HCT116 (cell line): ENCODE results near the gene THSD1. TPM values are rescaled to one million over a fixed set of nuclear protein-coding genes. Genes with fewer than 3 reads are reported as not detected.
"Not testable (repeated sequence)": the region's sequence is repeated elsewhere in the genome, so short reads cannot be mapped to it uniquely, and the experiment has no call there.

Experiments
- ATAC-seq: fragments of 200-7000 bp; cut with Tn5 transposase; 2 replicates; pipeline ENCODE4 v1.9.1; 2020; ENCODE audit warnings: mild to moderate bottlenecking, moderate library complexity
- BruUV-seq: library from RNA; stranded (reverse); fragments of 400-500 nt; replicated peaks from 2 replicates; lab custom pipeline; 2021; lab: Mats Ljungman, UMichigan
- CTCF ChIA-PET: fragments of 300-600 bp; sonication (Branson Sonifier 250); formaldehyde crosslinking; loops from one replicate; lab custom pipeline; 2021; ENCODE audit warnings: antibody characterized with exemption; lab: Charles Lee
- POLR2A ChIA-PET: fragments of 300-600, 350-600 bp; sonication (Branson Sonifier 250); formaldehyde crosslinking; loops from one replicate; lab custom pipeline; 2021; ENCODE audit warnings: antibody characterized with exemption; lab: Charles Lee
- RAD21 ChIA-PET, 2 experiments: fragments of 300-600 bp; sonication (Branson Sonifier 250); formaldehyde crosslinking; loops; one replicate each; lab custom pipeline; 2023; ENCODE audit warnings: low total read pairs in 2 of 2; ENCODE audit not compliant: uncharacterized antibody in 2 of 2, unreplicated experiment in 2 of 2, low non-redundant PET in 1 of 2; lab: Charles Lee
- DNase-seq: peaks from one replicate; pipeline ENCODE4 v3.0.0-alpha.2; 2010; ENCODE audit warnings: low read depth, low spot score
- H2AFZ ChIP-seq: fragments of 200-600 bp; shearing (Covaris generic), sonication (generic); 2 replicates; pipeline ENCODE4 v1.6.1; 2017; ENCODE audit warnings: low read depth, mixed run types, mixed read lengths, antibody characterized with exemption, low read length; ENCODE audit not compliant: poor library complexity, severe bottlenecking
- H3K27ac ChIP-seq: 2 replicates; pipeline ENCODE4 v1.5.1; 2012; ENCODE audit warnings: low read depth, low read length
- H3K27me3 ChIP-seq: fragments of 200-600 bp; sonication (generic); 2 replicates; pipeline ENCODE4 v1.6.1; 2016; ENCODE audit warnings: mixed run types, low read length, mixed read lengths; ENCODE audit not compliant: insufficient read depth
- H3K36me3 ChIP-seq, 2 experiments: fragments of 200-500 bp in 1 of 2; fragments of 200-600 bp in 1 of 2; sonication (Bioruptor generic) in 1 of 2; sonication (generic) in 1 of 2; 2 replicates each; pipeline versions ENCODE4 v1.5.1 to v1.6.1; 2014 to 2016; ENCODE audit warnings: low read length in 2 of 2, inconsistent platforms in 1 of 2, mixed read lengths in 1 of 2, mixed run types in 1 of 2; ENCODE audit not compliant: insufficient read depth in 2 of 2, control insufficient read depth in 1 of 2
- H3K4me1 ChIP-seq, 2 experiments: fragments of 200-600 bp in 1 of 2; sonication (generic) in 1 of 2; 2 replicates each; pipeline versions ENCODE4 v1.5.1 to v1.6.1; 2012 to 2017; ENCODE audit warnings: low read length in 2 of 2, inconsistent platforms in 1 of 2, mild to moderate bottlenecking in 1 of 2, mixed read lengths in 1 of 2, mixed run types in 1 of 2, moderate library complexity in 1 of 2; ENCODE audit not compliant: insufficient read depth in 2 of 2, control insufficient read depth in 1 of 2
- H3K4me2 ChIP-seq: fragments of 200-600 bp; sonication (generic); 2 replicates; pipeline ENCODE4 v1.6.1; 2017; ENCODE audit warnings: mixed run types, low read length, mixed read lengths
- H3K4me3 ChIP-seq, 2 experiments: fragments of 200-600 bp in 1 of 2; sonication (generic) in 1 of 2; replicated peaks in 1 of 2; 2 replicates each; pipeline ENCODE4 v1.5.1; 2011 to 2016; ENCODE audit warnings: low read length in 2 of 2, control low read depth in 1 of 2, low read depth in 1 of 2, mild to moderate bottlenecking in 1 of 2, mixed read lengths in 1 of 2, mixed run types in 1 of 2
- H3K79me2 ChIP-seq: fragments of 200-600 bp; sonication (generic); 2 replicates; pipeline ENCODE4 v1.6.1; 2017; ENCODE audit warnings: mild to moderate bottlenecking, mixed run types, low read length, moderate library complexity, mixed read lengths; ENCODE audit not compliant: insufficient read depth
- H3K9ac ChIP-seq: fragments of 200-600 bp; sonication (generic); 2 replicates; pipeline ENCODE4 v1.6.1; 2016; ENCODE audit warnings: low read length, mixed read lengths
- H3K9me2 ChIP-seq: fragments of 200-600 bp; sonication (generic), shearing (Covaris generic); 2 replicates; pipeline ENCODE4 v1.6.1; 2017; ENCODE audit warnings: mixed run types, mild to moderate bottlenecking, moderate library complexity; ENCODE audit not compliant: insufficient read depth
- H3K9me3 ChIP-seq, 2 experiments: fragments of 200-500 bp in 1 of 2; fragments of 200-600 bp in 1 of 2; sonication (Bioruptor generic) in 1 of 2; sonication (generic) in 1 of 2; 2 replicates each; pipeline ENCODE4 v1.6.1; 2014 to 2017; ENCODE audit warnings: low read length in 2 of 2, mixed read lengths in 2 of 2, inconsistent platforms in 1 of 2, low read depth in 1 of 2, mild to moderate bottlenecking in 1 of 2, mixed run types in 1 of 2, moderate library complexity in 1 of 2; ENCODE audit not compliant: control insufficient read depth in 1 of 2, insufficient read depth in 1 of 2
- H4K20me1 ChIP-seq: fragments of 200-600 bp; sonication (generic), shearing (Covaris generic); 2 replicates; pipeline ENCODE4 v1.6.1; 2017; ENCODE audit warnings: mixed run types, mild to moderate bottlenecking, moderate library complexity; ENCODE audit not compliant: insufficient read depth
- EZH2 ChIP-seq: fragments of 200-600 bp; sonication (generic); IDR thresholded peaks from 2 replicates; pipeline ENCODE4 v1.6.1; 2017; ENCODE audit warnings: antibody characterized with exemption, mixed run types
- ZFX ChIP-seq: fragments of 450-650 bp; IDR thresholded peaks from 2 replicates; pipeline ENCODE4 v1.6.1; 2017
- intact Hi-C: fragments of 100-400 bp; cut with micrococcal nuclease; formaldehyde crosslinking; loops from 2 replicates; pipeline ENCODE4 v1.10.0; 2022
- total RNA-seq: library from RNA; stranded (reverse); gene quantifications from one replicate; pipeline ENCODE4 v1.2.1, GENCODE V29; 2021; ENCODE audit not compliant: unreplicated experiment
- TF ChIP-seq, protein P1 (sequence below): IDR thresholded peaks from 2 replicates; pipeline ENCODE4 v1.6.1; 2012; ENCODE audit warnings: low read depth
- TF ChIP-seq, protein P2 (sequence below): IDR thresholded peaks from 2 replicates; pipeline ENCODE4 v1.6.1; 2011; ENCODE audit warnings: mild to moderate bottlenecking, low read length, moderate library complexity; ENCODE audit not compliant: insufficient replicate concordance; ENCODE audit errors: extremely low read depth

Gene THSD1
- total RNA-seq, 1 experiment from 2014 or later: 0.76 TPM

DNA sequence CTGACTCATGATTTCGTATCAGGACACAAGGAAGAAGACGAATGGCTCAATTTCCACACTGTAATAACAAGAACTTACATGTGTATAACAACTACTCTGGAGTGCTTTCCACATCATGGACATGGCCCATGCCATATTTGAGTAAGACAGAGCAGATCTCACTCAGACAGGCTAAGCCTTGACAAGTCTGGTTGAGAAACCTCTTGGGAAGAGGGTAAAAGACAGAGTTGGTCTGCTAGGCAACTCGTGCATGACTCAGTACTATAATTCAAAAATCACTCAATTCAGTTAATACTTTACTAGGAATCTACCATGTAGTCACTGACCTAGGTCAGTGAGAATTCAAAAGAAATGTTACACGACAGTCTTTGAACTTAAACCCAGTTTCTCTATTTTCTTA lies 5.7 kb upstream of the THSD1 start (continued):
- TF ChIP-seq, protein P1, sequence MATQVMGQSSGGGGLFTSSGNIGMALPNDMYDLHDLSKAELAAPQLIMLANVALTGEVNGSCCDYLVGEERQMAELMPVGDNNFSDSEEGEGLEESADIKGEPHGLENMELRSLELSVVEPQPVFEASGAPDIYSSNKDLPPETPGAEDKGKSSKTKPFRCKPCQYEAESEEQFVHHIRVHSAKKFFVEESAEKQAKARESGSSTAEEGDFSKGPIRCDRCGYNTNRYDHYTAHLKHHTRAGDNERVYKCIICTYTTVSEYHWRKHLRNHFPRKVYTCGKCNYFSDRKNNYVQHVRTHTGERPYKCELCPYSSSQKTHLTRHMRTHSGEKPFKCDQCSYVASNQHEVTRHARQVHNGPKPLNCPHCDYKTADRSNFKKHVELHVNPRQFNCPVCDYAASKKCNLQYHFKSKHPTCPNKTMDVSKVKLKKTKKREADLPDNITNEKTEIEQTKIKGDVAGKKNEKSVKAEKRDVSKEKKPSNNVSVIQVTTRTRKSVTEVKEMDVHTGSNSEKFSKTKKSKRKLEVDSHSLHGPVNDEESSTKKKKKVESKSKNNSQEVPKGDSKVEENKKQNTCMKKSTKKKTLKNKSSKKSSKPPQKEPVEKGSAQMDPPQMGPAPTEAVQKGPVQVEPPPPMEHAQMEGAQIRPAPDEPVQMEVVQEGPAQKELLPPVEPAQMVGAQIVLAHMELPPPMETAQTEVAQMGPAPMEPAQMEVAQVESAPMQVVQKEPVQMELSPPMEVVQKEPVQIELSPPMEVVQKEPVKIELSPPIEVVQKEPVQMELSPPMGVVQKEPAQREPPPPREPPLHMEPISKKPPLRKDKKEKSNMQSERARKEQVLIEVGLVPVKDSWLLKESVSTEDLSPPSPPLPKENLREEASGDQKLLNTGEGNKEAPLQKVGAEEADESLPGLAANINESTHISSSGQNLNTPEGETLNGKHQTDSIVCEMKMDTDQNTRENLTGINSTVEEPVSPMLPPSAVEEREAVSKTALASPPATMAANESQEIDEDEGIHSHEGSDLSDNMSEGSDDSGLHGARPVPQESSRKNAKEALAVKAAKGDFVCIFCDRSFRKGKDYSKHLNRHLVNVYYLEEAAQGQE: no peak
- TF ChIP-seq, protein P2, sequence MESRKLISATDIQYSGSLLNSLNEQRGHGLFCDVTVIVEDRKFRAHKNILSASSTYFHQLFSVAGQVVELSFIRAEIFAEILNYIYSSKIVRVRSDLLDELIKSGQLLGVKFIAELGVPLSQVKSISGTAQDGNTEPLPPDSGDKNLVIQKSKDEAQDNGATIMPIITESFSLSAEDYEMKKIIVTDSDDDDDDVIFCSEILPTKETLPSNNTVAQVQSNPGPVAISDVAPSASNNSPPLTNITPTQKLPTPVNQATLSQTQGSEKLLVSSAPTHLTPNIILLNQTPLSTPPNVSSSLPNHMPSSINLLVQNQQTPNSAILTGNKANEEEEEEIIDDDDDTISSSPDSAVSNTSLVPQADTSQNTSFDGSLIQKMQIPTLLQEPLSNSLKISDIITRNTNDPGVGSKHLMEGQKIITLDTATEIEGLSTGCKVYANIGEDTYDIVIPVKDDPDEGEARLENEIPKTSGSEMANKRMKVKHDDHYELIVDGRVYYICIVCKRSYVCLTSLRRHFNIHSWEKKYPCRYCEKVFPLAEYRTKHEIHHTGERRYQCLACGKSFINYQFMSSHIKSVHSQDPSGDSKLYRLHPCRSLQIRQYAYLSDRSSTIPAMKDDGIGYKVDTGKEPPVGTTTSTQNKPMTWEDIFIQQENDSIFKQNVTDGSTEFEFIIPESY: no peak
- no peak for TF ChIP-seq EZH2
- no peak for TF ChIP-seq ZFX

DNA sequence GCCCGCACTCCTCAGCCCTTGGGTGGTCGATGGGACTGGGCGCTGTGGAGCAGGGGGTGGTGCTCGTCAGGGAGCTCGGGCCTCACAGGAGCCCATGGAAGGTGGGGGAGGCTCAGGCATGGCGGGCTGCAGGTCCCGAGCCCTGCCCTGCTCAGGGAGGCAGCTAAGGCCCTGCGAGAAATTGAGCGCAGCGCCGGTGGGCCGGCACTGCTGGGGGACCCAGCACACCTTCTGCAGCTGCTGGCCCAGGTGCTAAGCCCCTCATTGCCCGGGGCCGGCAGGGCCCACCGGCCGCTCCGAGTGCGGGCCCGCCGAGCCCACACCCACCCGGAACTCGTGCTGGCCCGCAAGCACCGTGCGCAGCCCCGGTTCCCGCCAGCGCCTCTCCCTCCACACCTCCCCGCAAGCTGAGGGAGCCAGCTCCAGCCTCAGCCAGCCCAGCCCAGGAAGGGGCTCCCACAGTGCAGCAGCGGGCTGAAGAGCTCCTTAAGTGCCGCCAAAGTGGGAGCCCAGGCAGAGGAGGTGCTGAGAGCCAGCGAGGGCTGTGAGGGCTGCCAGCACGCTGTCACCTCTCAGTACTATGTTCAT lies 2.2 kb upstream of the THSD1 start:
- H3K79me2 ChIP-seq, POLR2A ChIA-PET, H4K20me1 ChIP-seq, H2AFZ ChIP-seq, intact Hi-C loops, H3K36me3 ChIP-seq, H3K9me2 ChIP-seq, H3K4me3 ChIP-seq, H3K4me2 ChIP-seq, H3K27ac ChIP-seq, DNase-seq, H3K27me3 ChIP-seq, H3K9me3 ChIP-seq, RAD21 ChIA-PET, CTCF ChIA-PET, BruUV-seq, ATAC-seq, H3K9ac ChIP-seq: not testable (repeated sequence)
- peaks cover 0 to 11% of the 10 kb centered on the region in 2 experiments; a peak in 2 of 4 replicates for H3K4me1 ChIP-seq

DNA sequence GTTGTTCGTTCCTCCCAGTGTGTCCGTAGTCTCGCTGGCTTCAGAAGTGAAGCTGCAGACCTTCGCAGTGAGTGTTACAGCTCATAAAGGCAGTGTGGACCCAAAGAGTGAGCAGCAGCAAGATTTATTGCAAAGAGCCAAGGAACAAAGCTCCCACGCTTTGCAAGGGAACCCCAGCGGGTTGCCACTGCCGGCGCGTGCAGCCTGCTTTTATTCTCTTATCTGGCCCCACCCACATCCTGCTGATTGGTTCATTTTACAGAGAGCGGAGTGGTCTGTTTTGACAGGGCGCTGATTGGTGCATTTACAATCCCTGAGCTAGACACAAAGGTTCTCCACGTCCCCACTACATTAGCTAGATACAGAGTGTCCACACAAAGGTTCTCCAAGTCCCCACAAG lies 1.5 kb upstream of the THSD1 start:
- ATAC-seq: not testable (repeated sequence)

More for the DNA sequence above, 1.5 kb upstream of the THSD1 start:
- DNase-seq, H3K27ac ChIP-seq, RAD21 ChIA-PET, BruUV-seq, H3K79me2 ChIP-seq, H3K36me3 ChIP-seq, H3K9me3 ChIP-seq, H3K9ac ChIP-seq, H3K4me3 ChIP-seq, H3K4me2 ChIP-seq, H4K20me1 ChIP-seq, POLR2A ChIA-PET, intact Hi-C loops, H3K9me2 ChIP-seq, CTCF ChIA-PET, H3K27me3 ChIP-seq, H2AFZ ChIP-seq: not testable (repeated sequence)
- peaks cover 0 to 10% of the 10 kb centered on the region in 2 experiments; a peak in 2 of 4 replicates for H3K4me1 ChIP-seq
